ENCODE data around the gene TMEM62.
"Not testable (repeated sequence)": the region's sequence is repeated elsewhere in the genome, so short reads cannot be mapped to it uniquely, and the experiment has no call there.

TMEM62 gene

GRCh38 chr15:43210807-43211206 is 77.4 kb downstream of the TMEM62 start:
- no peak for DNase-seq

- no peak for DNase-seq
Measured at GRCh38 chr15:43211224-43211735, 77.9 kb downstream of the TMEM62 start.

GRCh38 chr15:43212299-43212698 is 78.9 kb downstream of the TMEM62 start:
- no peak for DNase-seq

DNA sequence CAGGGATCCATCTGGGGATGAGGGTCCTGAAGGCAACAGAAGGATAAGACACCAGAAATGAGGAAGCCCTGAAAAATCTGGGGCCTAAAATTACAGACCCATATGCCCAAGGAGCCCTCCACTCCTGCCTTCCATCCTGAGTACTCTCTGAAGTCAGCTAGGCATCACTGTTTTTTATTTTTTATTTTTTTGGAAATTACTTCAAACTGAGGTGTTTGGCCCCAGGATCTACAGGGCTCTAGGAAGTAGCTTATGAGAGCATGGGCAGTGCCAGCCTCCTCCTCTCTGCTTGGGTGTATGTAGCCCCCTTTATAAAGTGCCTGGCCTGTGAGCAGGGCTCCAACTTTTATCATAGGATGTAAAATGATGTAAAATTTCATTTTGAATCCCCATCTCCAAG is 79.6 kb downstream of the TMEM62 start:
- DNase-seq: no peak

DNA sequence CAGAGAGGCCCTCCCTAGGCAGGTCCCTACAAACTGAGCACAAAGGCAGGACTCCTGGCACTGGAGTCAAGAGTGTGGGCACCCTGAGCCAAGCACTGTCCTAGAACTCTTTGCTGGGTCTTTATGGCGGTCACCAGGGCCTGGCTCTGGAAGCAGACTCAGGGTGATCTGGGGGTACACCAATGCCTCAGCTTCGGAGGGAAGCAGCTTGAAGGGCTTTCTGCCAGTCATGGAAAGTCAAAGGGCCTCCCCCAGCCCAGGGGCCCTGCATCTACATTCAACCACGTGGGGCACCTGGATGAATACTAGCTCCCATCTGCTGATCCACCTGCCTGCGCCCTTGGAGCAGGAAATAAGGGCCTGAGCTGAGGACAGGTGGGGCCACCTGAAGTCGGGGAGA is 80.1 kb downstream of the TMEM62 start:
- DNase-seq: no peak

- no peak for DNase-seq
Measured at GRCh38 chr15:43214169-43214568, 80.8 kb downstream of the TMEM62 start.

DNA sequence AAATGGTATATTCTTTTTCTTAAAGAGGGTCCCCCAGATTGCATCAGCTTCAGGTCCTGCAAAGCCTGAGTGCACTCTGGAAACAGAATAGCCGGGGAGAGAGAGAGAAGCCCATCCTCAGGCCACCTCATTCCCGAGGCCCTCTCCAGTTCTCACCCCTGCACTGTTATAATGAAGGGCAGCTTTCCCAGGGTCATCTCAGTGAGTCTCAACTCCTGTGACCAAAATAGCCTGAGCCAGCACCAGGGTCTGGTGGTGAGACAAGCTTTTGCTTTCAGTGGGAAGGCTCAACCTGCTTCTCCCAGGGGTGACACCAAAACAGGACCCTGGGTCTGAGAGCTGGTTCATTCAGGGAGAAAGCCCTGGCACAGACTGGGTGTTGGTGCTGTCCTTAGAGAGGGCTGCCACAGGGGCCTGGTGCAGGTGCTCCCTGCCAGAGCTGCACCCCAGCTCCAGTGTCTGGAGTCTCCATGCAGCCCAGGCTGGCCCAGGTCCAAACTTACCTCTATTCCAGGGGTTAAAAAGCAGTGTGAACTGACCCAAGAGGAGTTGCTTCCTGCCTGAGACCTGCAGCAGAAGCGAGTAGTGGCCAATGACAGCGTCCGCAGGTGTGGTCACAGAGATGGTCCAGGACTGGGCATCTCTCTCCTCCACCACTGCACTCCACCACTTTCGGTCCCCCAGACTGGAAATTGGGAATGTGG is 81.4 kb downstream of the TMEM62 start:
- DNase-seq: no peak

- DNase-seq: no peak
Measured at GRCh38 chr15:43215961-43216360, 82.6 kb downstream of the TMEM62 start.

DNA sequence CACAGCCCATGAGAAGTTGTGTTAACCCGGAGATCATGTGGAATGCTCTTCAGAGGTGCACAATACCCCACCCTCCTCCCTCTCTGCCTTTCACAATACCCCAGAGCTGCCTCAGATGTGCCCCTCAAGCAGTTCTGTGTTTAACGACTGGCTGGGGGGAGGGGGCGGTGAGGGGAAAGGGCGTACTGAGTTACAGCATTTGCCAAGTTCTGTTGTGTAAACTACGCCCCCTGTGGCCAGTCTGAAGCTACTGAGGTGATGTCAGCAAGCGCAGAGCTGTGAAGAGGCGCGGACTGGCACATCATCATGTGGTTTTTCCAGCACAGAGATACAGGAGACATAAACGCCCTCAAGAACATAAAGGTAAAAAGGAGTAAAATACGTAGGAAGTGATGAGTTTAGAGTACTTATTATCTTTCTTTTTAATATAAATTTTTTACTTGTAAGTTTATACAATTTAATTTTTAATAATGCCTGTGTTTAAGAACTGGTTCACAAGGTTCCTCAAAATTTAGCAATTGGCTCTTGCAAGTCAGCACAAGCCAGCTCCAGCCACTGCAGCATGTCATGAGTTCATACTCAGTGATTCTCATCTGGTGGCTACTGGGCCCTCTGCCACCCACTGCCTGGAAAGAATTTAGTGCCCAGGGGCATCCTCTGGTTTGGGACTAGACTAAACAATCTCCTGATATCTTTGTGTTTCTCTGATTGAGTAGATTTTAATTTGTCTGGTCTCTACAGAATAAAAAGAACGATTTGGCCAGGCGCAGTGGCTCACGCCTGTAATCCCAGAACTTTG is 85.7 kb downstream of the TMEM62 start:
- no peak for DNase-seq

DNA sequence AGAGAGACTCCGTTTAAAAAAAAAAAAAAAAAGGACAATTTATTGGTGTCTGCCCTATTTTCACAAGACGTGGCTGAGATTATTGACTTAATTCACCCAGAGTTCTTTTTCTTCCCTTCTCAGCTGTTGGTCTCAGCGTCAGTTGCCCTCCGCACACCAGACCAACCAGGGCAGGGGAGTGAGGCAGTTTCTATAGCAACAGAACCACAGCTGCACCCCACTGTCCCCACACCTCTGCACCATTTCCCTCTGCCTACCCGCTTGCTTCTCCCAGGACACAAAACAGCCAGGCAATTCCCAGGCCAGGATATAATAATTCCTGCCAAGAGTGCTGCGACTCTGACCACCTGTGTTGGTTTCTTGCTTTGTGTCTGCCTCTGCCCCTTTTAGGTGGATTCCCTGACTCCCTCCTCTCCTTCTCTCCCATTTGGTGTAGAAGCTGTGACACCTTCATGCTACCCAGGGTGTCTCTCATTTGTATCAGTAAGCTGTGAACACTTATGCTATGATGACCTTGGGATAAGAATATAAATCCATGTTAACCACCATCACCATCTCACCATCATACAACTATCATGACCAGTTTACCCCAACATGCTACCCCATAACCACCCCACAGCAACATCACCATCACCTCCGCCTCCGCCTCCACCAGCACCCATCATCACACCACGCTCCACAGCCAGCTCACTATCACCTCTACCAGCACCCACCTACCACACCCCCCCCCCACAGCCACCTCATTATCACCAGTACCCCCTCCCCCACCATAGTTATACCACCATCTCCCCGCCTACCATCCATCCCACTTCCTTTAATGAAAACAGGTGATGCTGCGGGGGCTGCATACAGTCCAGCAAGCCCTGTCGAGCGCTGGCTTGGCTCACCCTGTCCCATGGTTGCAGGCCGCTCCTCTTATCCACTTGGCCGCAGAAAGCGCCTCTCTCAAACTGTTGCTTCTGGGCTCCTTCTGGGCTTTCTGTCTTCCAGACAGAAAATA is 86.8 kb downstream of the TMEM62 start:
- no peak for DNase-seq

GRCh38 chr15:43220991-43221403 is 87.6 kb downstream of the TMEM62 start, which contains the start of gene EPB42:
TSS of gene EPB42 (minus strand) at chr15:43221018. CDS start at chr15:43220825, 193 bp downstream.
- no peak for DNase-seq

DNA sequence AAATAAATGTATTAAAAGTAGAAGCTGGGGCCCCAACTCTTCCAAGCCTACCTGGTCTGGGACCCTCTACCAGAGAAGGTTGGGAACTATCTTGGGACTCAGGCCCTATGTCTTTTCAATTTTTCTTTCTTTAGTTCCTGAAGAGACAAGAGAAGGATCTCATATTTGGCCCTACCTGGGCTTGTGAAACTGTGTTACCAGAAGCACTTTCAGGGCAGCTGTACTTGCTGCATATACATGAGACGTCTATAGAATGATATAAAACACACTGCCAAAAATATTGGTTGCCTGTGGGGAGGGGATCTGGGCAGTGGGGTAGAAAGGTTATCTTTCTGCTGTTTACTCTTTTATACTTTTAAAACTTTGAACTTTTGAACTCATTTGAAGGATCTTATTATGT is 88.0 kb downstream of the TMEM62 start:
- no peak for DNase-seq

- DNase-seq: peak; percentile 81
Measured at GRCh38 chr15:43225201-43225949, 92.0 kb downstream of the TMEM62 start.

GRCh38 chr15:43225950-43226255 is 92.5 kb downstream of the TMEM62 start:
- not testable (repeated sequence) for DNase-seq

GRCh38 chr15:43226436-43227305 is 93.3 kb downstream of the TMEM62 start:
- DNase-seq: no peak

- no peak for DNase-seq
Measured at GRCh38 chr15:43229977-43230376, 96.6 kb downstream of the TMEM62 start.

- no peak for DNase-seq
Measured at GRCh38 chr15:43230640-43231115, 97.3 kb downstream of the TMEM62 start.

DNA sequence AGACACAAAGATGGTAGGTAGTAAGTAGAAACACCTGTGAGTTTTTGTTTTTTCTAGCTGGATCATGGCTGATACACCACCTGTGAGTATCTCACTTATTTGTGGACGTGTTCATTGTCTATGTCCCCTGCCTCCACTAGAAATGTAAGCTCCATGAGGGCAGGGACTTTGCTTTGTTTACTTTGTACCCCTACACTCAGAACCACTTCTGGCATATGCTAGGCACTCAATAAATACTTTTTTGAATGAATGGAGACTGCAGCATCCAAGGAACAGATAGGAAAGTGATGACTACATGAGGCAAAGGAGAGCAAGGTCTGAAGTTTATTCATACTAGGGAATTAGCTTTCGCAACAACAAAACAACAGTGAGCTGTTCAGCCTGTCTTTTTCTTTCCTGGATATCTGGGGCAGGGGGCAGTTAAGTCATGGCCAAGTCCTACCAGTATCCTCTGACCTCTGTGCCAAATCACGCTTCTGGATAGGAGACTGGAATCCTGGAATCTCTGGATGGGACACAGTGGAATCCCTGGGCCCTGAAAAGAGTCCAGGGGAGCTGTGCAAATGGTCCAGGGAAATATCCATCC is 99.0 kb downstream of the TMEM62 start:
- DNase-seq: no peak

All from MV-4-11 (cell line).